ENCODE measurements around the gene C15orf40.
"Not testable (repeated sequence)": the region's sequence is repeated elsewhere in the genome, so short reads cannot be mapped to it uniquely, and the experiment has no call there.

C15orf40 gene

GRCh38 chr15:82952158-82953081 lies 59.0 kb downstream of the C15orf40 start, which contains the start of gene HOMER2:
TSS of gene HOMER2 (minus strand) at chr15:82952720. CDS start at chr15:82952535, 185 bp downstream.
- DNase-seq (ENCODE audit: extremely low read depth in 1 of 2, low read depth in 1 of 2): no peak

GRCh38 chr15:82951472-82952157 lies 59.8 kb downstream of the C15orf40 start:
- DNase-seq (ENCODE audit: extremely low read depth in 1 of 2, low read depth in 1 of 2): no peak

- no peak for DNase-seq (ENCODE audit: extremely low read depth in 1 of 2, low read depth in 1 of 2)
Measured at GRCh38 chr15:82950746-82951370, 60.6 kb downstream of the C15orf40 start.

- no peak for DNase-seq (ENCODE audit: extremely low read depth in 1 of 2, low read depth in 1 of 2)
Measured at GRCh38 chr15:82950295-82950694, 61.1 kb downstream of the C15orf40 start.

DNA sequence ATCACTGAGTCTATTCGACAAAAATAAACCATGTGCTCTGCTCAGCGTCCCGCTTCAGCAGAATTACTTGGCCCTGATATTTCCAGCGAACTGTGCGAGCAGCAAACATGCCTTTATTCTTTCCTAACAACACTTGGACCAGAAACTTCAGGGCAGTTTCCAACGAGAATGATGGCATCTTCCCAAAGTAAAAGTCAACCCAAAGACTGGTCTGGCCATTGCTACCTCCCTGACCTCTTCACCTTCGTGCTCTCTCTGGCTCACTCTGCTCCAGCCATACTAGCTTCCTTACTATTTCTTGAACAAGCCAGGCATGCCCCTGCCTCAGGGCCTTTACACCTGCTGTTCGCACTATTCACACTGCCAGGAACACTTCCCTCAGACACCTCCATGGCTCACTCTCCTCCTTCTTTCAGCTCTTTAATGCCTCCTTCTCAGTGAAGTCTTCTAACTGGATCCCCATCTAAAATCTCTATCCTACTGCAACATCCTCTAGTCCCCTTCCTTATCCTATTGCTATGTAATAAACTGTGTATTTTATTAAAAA lies 65.2 kb downstream of the C15orf40 start:
- DNase-seq (ENCODE audit: extremely low read depth in 1 of 2, low read depth in 1 of 2): no peak

DNA sequence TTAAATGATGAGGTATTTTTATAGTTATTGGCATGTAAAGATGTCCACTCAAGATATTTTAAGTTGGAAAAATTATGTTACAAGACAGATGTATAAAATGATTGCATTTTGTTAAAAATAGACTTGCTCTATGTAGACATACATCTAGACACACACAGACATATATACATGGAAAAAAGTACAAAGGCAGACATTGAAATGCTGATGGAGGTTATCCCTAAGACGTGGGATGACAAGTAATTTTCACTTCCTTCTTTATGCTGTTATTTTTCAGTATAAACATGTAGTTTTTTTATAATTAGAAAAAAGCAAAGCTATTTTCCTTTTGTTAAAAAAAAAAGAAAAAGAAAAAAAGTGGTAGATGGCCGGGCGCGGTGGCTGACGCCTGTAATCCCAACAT lies 66.1 kb downstream of the C15orf40 start:
- no peak for DNase-seq (ENCODE audit: extremely low read depth in 1 of 2, low read depth in 1 of 2)

GRCh38 chr15:82944821-82945220 lies 66.6 kb downstream of the C15orf40 start:
- DNase-seq (ENCODE audit: extremely low read depth in 1 of 2, low read depth in 1 of 2): no peak

- DNase-seq (ENCODE audit: extremely low read depth in 1 of 2, low read depth in 1 of 2): no peak
Measured at GRCh38 chr15:82944056-82944455, 67.4 kb downstream of the C15orf40 start.

DNA sequence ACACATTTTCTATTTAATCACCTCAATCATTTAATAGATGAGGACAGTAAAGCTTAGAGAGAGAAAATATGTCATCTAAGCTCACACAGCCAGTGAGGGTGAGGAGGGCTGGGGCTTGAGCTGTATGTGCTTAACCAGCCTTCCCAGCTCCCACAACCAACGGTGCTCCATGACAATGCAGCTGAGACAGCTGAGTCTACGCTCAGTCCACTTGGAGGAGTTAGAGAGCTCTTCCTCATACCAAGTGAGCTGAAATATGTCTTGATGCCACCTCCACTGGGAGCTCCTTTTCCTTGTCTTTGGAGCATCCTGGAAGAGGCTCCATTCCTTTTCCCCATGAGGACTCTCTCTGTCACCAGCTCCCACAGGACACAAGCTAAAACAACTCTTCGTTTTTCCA lies 68.3 kb downstream of the C15orf40 start:
- DNase-seq (ENCODE audit: extremely low read depth in 1 of 2, low read depth in 1 of 2): no peak

DNA sequence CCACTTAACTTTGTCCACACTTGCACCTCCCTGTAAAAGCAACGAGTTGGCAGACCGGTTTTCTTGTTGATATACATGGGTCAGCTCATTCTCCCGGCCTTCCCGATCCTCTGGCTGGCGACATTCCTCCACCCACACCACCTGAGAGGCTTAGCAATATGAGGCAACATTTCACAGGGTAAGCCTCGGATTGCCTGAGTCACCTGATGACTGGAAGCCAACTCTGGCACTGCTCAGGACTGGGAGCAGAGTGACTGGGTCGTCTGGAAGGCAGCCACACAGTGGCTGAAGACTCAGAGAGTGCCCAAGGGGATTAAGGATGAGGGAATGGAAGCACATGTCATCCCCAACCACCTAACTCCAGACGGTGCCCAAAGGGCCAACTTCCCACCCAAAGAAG lies 68.7 kb downstream of the C15orf40 start:
- no peak for DNase-seq (ENCODE audit: extremely low read depth in 1 of 2, low read depth in 1 of 2)

- DNase-seq (ENCODE audit: extremely low read depth in 1 of 2, low read depth in 1 of 2): not testable (repeated sequence)
Measured at GRCh38 chr15:82939678-82940077, 71.8 kb downstream of the C15orf40 start.
